ENCODE measurements around the gene CCDC154.

CCDC154 gene

GRCh38 chr16:1477033-1477432 is 32.7 kb upstream of the CCDC154 start:
- Histone ChIP-seq H3K4me3 (ENCODE audit: low read length, poor library complexity, severe bottlenecking) (no peak overlapping the region), H3K9ac (ENCODE audit: low read depth, low read length, poor library complexity, severe bottlenecking) (no peak overlapping the region), H3K4me2 (ENCODE audit: low read depth, low read length, poor library complexity, severe bottlenecking) (no peak overlapping the region), H3K9me2 (replicated peaks; ENCODE audit: low read depth, low read length) (no peaks in the 10 kb centered on the region), H3K27me3 (ENCODE audit: insufficient read depth, low read length, poor library complexity, severe bottlenecking) (no peaks in the 10 kb centered on the region), H3K4me1 (ENCODE audit: insufficient read depth, low read length, poor library complexity, severe bottlenecking) (no peaks in the 10 kb centered on the region), H3F3A (ENCODE audit: low read depth) (no peaks in the 10 kb centered on the region), H3K9me3 (ENCODE audit: insufficient read depth, low read depth, low read length) (no peaks in the 10 kb centered on the region), H3K36me3 (ENCODE audit: insufficient read depth, low read length) (no peaks in the 10 kb centered on the region), H2AFZ (ENCODE audit: low read length) (no peak overlapping the region), H3K79me2 (ENCODE audit: insufficient read depth, low read length) (peaks cover 7% of the 10 kb centered on the region; the same call in 1 of the 2 replicates), H4K20me1 (ENCODE audit: insufficient read depth, low read length, poor library complexity, severe bottlenecking) (no peaks in the 10 kb centered on the region)
- TF ChIP-seq CTCF (conservative IDR thresholded peaks at IDR 0.05; ENCODE audit: low read length) (no peak), EZH2phosphoT487 (IDR thresholded peaks at IDR 0.05; ENCODE audit: borderline replicate concordance) (no peak)

GRCh38 chr16:1475552-1476114 is 31.3 kb upstream of the CCDC154 start:
- peak overlapping the region; percentile 80 for H3K4me3 ChIP-seq (ENCODE audit: low read length, poor library complexity, severe bottlenecking)
- TF ChIP-seq EZH2phosphoT487 (IDR thresholded peaks at IDR 0.05; ENCODE audit: borderline replicate concordance) (no peak), CTCF (conservative IDR thresholded peaks at IDR 0.05; ENCODE audit: low read length) (no peak)
- H3K4me1 ChIP-seq (ENCODE audit: insufficient read depth, low read length, poor library complexity, severe bottlenecking), result no peaks in the 10 kb centered on the region
- H3K36me3 ChIP-seq (ENCODE audit: insufficient read depth, low read length), result no peaks in the 10 kb centered on the region
- no peaks in the 10 kb centered on the region for H3F3A ChIP-seq (ENCODE audit: low read depth)
- peak overlapping the region; percentile 94 for H3K9ac ChIP-seq (ENCODE audit: low read depth, low read length, poor library complexity, severe bottlenecking)
- H3K27me3 ChIP-seq (ENCODE audit: insufficient read depth, low read length, poor library complexity, severe bottlenecking), result no peaks in the 10 kb centered on the region
- H3K4me2 ChIP-seq (ENCODE audit: low read depth, low read length, poor library complexity, severe bottlenecking), result peak overlapping the region; percentile 69
- peaks cover 7% of the 10 kb centered on the region; the same call in 1 of the 2 replicates for H3K79me2 ChIP-seq (ENCODE audit: insufficient read depth, low read length)
- no peaks in the 10 kb centered on the region for H4K20me1 ChIP-seq (ENCODE audit: insufficient read depth, low read length, poor library complexity, severe bottlenecking)
- no peak overlapping the region; the same call in 1 of the 2 replicates for H2AFZ ChIP-seq (ENCODE audit: low read length)
- H3K9me2 ChIP-seq (replicated peaks; ENCODE audit: low read depth, low read length), result no peaks in the 10 kb centered on the region
- H3K9me3 ChIP-seq (ENCODE audit: insufficient read depth, low read depth, low read length), result no peaks in the 10 kb centered on the region

GRCh38 chr16:1474796-1475551 is 30.6 kb upstream of the CCDC154 start, which contains the start of gene CLCN7:
Gene CLCN7, minus strand, starts transcription at chr16:1475028. Its CDS starts 54 bp downstream, at chr16:1474974.
- Histone ChIP-seq H3K36me3 (ENCODE audit: insufficient read depth, low read length) (no peaks in the 10 kb centered on the region), H3K9ac (ENCODE audit: low read depth, low read length, poor library complexity, severe bottlenecking) (peak within 1 kb of the TSS; percentile 94), H2AFZ (ENCODE audit: low read length) (peak within 1 kb of the TSS; percentile 87), H3K9me2 (replicated peaks; ENCODE audit: low read depth, low read length) (no peaks in the 10 kb centered on the region), H3K79me2 (ENCODE audit: insufficient read depth, low read length) (peaks cover 7% of the 10 kb centered on the region; the same call in 1 of the 2 replicates), H3F3A (ENCODE audit: low read depth) (no peaks in the 10 kb centered on the region), H3K9me3 (ENCODE audit: insufficient read depth, low read depth, low read length) (no peaks in the 10 kb centered on the region), H4K20me1 (ENCODE audit: insufficient read depth, low read length, poor library complexity, severe bottlenecking) (no peaks in the 10 kb centered on the region), H3K4me3 (ENCODE audit: low read length, poor library complexity, severe bottlenecking) (peak within 1 kb of the TSS; percentile 80), H3K4me1 (ENCODE audit: insufficient read depth, low read length, poor library complexity, severe bottlenecking) (no peaks in the 10 kb centered on the region), H3K4me2 (ENCODE audit: low read depth, low read length, poor library complexity, severe bottlenecking) (peak within 1 kb of the TSS; percentile 80), H3K27me3 (ENCODE audit: insufficient read depth, low read length, poor library complexity, severe bottlenecking) (no peaks in the 10 kb centered on the region)
- TF ChIP-seq CTCF (conservative IDR thresholded peaks at IDR 0.05; ENCODE audit: low read length) (no peak), EZH2phosphoT487 (IDR thresholded peaks at IDR 0.05; ENCODE audit: borderline replicate concordance) (no peak)

Measured in Loucy (cell line).